GM19467 (cell line): ENCODE data around the gene DYRK1A.
"Not testable (repeated sequence)": the region's sequence is repeated elsewhere in the genome, so short reads cannot be mapped to it uniquely, and the experiment has no call there.

Source experiments
- ATAC-seq: cut with Tn5 transposase; IDR thresholded peaks from one replicate; pipeline ENCODE4 v1.9.1; 2021; ENCODE audit warnings: mild to moderate bottlenecking, moderate library complexity; ENCODE audit not compliant: unreplicated experiment

Gene DYRK1A

DNA sequence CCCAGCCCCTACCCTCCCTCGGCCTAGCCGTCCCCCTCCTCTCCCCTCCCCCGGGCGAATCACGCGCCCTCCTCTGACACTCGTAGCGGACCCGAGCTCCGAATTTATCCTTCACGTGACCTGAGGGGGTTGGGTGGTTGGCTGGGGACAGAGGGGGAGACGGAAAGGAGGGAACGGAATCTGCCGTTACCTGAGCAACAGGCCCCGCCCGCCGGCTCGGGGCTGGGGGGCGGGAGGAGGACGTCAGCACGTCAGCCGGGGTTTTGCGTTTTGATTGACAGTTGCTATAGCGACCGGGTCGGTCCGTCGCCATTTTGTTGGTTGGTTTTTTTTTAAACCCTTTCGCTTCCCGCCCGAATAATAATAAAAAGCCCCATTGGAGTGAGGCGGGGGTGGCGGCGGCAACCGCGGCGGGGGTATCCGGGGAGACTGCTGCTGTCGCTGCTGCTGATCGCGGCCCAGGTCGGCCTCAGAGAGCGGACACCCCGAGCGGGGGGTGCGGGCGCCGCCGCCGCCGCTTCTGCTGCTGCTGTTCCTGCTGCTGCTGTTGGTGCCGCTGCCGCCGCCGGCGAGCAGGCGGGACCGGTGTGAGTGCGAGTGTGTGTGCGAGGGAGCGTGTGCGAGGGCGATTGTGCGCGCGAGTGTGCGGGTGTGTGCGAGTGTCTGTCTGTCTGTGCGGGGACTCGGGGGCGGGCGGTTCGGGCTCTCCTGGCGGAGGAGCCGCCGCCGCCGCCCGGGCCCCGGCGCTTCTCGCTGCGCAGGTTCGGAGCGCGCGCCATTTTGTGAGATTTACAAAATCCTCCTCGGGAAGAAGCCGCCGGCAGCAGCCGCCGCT, at the start of gene DYRK1A:
Gene DYRK1A (plus strand): TSS at position 292 of the 835 bp plus-strand sequence. CDS start 53,602 bp downstream, outside the sequence.
- peak; percentile 63 for ATAC-seq

DNA sequence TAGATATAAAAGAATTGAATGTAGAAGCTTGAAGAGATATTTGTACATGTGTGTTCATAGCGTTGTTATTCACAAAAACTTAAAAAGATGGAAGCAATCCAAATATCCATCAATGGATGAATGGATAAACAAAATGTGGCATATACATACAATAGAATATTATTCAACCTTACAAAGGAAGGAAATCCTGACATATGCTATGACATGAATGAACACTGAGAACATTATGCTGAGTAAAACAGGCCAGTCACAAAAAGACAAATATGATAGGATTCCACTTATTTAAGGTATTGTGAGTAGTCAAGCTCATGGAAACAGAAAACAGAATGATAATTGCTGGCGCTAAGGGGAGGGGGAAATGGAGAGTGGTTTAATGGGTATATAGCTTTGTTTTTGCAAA, 47.0 kb upstream of the DYRK1A start:
- no peak for ATAC-seq

DNA sequence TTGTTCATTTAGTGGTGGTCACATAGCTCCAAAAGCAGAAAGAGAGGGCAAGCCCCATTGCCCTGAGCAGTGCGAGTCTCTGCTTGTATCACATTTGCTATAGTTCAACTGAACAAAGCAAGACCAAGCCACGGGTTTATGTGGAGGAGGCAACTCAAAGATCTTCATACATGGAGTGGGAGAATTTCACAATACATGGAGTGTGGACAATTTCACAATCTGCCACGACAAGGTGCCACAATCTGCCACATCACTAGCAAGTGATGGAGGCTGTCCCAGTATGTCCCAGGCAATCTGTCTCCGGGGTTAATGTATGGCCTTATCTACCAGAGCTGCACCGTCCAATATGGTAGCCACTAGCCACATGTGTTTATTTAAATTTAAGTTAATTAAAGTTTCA, 44.5 kb upstream of the DYRK1A start:
- no peak for ATAC-seq

DNA sequence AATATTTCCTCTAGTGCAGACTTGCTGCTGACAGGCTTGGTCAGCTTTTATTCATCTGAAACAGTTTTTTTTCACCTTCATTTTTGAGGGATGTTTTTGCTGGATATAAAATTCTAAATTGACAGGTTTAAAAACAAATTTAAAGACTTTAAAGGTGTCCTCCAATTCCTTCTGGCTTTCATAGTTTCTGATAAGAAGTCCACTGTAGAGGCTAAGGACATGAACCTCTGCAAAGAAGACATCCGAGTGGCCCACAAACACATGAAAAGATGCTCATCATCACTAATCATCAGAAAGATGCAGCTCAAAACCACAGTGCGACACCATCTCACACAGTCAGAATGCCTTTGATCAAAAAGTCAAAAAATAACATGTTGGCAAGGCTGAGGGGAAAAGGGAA, 42.0 kb upstream of the DYRK1A start:
- ATAC-seq: no peak

DNA sequence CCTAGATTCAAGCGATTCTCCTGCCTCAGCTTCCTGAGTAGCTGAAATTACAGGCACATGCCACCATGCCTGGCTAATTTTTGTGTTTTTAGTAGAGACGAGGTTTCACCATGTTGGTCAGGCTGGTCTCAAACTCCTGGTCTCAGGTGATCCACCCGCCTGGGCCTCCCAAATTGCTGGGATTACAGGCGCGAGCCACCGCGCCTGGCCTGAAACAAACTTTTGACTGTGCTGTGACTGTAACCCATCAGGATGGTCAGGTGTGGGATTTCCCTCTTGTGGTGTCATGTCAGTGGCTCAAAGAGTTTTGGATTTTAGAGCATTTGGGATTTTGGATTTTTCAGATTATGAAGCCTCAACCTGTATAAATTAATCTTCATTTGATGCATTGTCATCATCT, 38.4 kb upstream of the DYRK1A start:
- ATAC-seq: not testable (repeated sequence)

DNA sequence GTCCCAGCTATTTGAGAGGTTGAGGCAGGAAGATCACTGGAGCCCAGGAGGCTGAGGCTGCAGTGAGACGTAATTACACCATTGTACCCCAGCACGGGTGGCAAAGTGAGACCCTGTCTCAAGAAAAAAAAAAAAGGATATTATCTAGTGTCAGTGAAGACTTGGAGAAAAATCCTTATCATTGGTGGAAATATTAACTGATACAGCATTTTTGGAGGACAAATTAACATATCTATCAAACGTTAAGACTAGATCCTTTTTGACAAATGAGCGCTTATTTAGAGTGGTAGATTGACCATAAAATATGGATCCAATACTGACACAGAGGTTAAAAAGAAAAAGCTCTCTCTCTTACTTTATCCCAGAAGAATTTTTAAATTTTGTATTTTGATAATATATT, 35.2 kb upstream of the DYRK1A start:
- no peak for ATAC-seq

DNA sequence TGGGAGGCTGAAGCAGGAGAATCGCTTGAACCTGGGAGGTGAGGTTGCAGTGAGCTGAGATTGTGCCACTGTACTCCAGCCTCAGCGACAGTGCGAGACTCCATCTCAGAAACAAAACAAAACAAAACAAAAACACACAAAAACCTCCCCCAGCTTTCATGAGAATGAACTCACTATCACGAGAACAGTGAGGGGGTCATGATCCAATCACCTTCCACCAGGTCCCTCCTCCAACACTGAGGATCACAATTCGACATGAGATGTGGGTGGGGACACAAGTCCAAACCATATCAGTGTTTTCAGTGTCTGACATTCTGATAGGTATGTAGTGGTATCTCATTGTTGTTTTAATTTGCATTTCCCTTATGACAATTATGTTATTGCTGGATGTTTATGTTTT, 31.5 kb upstream of the DYRK1A start:
- ATAC-seq: no peak

DNA sequence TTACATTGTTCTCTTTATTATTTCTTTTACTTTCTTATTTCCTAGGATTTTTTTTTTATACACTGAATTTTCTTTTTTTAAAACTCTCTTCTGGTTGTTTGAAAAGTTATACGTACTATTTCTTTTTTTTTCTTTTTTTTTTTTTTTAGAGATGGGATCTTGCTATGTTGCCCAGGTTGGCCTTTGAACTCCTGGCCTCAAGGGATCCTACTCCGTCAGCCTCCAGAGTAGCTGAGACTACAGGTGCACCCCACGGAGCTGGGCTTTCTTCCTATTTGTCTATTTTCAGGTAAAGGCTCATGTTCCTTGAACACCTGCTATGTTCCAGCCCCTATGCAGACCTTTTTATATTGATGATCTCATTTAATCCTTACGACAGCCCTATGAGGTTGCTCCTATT, 29.4 kb upstream of the DYRK1A start:
- ATAC-seq: no peak

DNA sequence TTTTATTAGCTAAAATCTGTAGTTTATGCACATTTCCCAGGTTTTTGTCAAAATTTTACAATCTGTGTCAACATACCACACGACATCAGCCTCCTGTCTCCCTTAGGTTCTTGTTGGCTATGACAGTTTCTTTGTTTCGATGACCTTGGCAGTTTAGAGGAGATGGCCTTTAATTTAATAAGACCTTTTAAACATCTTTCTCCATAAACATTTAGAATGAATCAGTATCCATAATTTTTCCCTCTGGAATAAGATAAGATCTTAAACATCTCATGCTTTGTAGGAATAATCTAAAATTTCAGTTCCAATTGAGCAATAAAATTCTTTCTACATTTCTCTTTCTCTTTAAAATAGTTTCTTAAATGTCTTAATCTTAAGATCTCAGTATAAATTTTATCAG, 28.7 kb upstream of the DYRK1A start:
- no peak for ATAC-seq

DNA sequence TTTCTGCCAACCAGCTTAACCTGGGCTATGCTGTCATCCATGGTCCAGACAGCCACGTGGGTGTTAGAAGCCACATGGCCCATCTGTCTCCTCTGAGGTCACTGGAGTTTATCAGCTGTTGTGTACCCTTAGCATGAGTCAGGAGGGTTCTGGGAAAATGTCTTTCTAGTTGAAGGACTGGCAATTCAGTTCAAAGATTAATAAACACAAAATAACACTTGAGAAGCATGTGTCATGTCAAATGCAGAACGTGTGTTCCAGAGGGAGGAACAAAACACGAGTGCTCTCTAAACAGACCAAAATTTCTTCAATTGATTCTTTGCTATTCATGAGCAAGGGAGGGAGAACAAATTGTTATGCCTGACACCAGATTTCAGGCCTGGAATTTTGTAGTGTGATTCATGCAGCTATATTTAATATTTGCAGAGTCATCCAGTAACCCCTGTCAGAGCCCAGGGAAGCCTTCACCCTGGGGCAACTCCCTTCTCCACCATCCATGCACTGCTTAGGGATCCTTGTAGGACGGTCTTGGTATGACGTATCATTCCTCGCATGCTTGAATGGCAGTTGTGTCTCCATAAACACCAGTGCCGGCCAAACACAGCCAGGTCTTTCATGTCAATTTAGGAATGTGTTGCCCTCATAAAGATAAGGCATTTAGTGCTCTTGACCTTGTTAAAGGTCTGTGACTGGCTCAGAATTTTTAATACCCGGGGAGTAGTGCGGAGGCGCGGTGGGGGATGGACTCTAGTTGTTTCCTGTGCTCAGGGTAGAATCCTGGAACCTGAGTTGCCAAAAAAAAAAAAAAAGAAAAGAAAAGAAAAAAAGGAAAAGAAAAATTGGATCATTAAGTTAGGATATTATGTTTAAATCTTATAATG, 27.7 kb upstream of the DYRK1A start:
- no peak for ATAC-seq

DNA sequence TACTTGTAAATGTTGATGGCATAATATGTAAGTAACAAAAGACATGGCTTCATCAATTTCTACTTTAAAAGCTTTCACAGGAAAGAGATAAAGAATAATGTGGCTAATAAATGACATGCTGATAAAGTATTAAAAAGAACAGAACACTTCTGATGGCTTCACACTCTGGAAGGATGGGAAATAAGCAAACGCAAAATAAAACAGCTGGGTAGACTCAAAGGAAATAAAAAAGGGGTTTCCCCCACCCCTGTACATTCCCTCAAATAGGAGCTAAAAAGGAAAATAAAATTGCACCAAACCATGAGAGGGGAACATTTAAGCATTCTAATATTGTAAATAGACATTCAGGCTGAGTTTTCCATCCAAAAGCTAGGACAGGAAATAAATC, 27.0 kb upstream of the DYRK1A start:
- ATAC-seq: no peak

DNA sequence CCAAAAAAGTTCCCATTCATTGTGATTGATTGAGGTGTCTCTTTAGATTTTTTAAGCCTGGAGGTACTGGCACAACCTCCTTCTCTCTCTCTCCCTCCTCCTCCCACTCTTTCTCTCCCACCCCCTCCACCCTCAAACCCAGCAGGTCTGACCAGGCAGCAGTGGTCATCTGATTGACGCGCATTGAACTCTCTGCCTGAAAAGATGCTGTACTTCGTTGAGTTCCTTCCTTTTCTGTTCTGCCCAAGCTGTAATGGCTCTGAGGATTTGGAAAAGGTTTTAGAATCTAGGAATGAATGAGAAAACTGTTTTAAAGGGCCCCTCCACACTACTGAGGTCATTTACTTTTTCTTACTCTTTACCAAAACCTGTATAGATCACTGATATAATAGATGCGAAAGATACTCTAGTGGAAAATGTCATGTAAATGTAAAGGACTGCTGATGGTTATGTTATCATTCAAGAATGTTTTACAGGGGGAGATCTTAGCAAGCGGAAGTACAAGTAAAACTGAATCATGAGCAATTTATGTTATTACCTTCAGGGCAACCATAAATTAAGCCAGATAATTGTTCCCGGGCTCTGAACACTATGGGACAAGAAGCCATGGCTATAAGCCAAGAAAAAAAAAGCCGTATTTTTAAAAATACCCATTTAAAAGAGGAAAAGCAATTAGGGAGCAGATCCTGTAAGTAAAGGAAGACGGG, 25.2 kb upstream of the DYRK1A start:
- no peak for ATAC-seq

DNA sequence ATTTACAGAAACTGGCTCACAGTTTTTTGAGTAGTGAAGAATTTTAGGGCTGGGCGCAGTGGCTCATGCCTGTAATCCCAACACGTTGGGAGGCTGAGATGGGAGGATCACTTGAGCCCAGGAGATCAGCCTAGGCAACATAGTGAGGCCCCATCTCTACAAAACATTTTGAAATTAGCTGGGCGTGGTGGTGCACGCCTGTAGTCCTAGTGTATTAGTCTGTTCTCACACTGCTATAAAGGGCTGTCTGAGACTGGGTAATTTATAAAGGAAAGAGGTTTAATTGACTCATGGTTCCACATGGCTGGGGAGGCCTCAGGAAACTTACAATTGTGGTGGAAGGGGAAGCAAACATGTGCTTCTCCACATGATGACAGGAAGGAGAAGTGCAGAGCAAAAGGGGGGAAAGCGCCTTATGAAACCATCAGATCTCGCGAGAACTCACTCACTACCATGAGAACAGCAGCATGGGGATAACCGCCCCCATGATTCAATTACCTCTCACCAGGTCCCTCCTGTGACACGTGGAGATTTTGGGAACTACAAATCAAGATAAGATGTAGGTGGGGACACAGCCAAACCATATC, 24.4 kb upstream of the DYRK1A start:
- no peak for ATAC-seq

DNA sequence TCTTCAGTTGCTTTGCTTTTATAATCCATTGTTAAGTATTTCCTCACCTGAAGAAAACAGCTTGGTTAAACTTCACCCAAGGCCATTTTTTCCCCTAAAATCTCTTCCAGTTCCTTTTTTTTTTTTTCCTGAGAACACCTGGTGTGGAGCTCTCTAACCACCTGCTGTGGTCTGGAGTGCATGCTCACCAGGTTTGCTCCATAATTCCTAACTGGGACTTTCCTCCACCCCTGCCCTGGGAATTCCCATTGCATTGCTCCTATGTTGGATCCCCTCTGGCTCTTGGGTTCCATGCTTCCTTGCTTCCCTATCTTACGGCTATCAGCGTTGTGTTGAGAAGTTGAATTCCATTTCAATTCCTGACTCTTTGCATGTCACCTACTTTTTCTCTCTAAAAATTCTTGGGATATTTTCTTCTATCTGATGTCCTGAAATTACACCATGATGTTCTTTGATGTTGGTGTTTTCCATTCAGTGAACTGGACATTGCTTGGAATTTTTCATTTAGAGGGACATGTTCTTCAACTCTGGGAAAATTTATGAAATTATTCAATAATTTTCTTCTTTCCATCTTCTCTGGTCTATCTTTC, 19.6 kb upstream of the DYRK1A start:
- no peak for ATAC-seq

DNA sequence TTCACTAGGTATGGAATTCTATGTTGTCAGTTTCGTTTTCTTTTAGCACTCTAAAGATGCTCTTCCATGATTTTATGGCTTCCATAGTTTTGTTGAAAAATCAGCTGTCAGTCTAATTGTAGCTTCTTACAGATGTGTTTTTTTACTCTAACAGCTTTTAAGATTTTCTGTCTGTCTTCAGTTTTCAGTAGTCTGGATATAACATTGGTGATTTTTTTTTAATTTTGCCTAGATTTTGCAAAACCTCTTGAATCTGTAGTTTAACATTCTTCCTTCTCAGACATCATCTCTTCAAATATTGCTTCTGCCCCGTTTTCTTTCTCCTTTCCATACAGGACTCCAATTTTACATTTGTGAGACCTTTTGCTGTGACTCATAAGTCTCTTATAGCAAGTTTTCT, 17.9 kb upstream of the DYRK1A start:
- ATAC-seq: no peak

DNA sequence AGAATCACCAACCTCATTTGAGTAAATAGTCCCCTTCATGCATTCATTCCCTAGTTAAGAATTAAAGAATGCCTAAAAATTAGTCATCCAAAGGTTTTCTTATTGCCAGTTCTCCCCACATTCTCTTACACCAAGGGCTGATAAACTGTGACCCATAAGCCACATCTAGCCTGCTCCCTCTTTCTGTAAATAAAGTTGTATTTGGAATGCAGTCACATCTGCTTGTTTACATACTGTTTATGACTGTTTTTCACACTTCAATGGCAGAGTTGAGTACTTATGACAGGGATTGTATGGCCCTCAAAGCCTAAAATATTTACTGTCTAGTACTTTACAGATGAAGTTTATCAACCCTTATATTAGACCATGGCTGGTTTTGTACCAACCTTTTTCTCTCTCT, 16.1 kb upstream of the DYRK1A start:
- ATAC-seq: no peak

DNA sequence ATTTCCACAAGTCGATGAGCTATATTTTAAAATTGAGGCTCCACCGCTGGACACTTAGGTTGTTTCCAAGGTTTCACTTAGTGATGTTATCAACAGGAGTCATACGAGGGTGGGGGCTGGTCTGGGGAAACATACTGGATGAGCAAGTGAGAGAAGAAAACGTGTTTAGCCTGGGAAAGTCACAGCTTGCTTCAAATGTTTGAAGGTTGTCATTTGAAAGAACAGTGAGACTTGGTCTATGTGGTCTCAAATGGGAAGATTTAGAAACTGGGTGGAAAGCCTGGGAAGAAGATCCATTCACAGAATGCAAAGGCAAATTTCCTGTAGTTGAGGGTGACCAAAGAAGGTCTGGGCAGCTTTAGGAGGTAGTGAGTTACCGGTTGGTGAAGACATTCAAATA, 9.9 kb upstream of the DYRK1A start:
- ATAC-seq: no peak

DNA sequence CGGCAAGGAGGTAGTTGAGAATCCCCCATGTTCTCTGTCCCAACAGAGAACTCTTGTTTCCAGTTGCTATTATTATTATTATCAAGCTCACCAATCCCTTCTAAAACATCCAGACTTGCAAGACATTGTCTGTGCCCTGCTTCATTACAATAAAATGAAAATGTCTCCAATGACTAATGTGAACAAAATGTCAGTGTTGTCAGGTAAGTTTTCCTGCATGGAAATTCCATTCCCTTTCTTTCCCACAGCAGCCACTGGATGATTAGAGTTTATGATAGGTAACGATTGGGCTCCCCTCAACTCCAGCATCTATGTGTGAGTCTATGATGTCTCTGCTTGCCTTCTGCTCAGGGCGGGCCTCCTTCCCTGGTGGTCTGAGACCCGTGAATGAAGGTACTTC, 8.9 kb upstream of the DYRK1A start:
- no peak for ATAC-seq

DNA sequence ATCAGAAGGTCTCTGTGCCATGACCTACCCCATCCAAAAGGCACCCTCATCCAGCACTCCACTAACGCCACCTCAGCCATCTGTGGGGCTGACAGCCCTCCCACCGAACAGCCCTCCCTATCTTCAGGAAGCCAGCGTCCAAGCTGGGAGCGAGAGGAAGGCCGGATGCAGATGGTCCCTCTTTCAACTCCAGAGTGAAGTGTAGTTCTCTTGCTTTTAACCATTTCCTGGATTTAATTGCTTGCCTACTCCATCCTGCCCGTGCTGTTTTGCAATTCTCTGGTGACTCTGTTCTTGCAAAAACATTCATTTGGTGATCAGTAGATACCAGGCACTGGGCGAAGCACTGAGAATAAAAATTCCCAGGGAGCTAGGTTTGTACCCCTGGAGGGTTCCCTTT, 8.2 kb upstream of the DYRK1A start:
- no peak for ATAC-seq

DNA sequence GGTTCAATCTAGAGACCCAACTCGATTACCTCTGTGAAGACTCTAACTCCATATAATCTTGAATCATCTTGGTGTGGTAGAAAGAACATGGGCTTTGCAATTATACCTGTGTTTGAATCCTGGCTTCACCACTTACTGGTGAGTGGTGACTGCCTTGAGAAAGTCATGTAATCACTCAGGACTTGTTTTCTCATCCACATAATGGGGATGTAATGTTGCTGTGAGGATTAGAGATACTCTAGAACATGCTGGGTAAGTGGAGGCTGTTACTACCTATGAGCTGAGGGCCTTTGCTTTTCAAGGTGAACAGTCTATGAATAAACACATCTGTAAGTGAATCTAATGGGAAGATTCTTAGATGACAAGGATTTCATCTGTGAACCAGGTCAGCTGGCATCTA, 2.6 kb upstream of the DYRK1A start:
- no peak for ATAC-seq

DNA sequence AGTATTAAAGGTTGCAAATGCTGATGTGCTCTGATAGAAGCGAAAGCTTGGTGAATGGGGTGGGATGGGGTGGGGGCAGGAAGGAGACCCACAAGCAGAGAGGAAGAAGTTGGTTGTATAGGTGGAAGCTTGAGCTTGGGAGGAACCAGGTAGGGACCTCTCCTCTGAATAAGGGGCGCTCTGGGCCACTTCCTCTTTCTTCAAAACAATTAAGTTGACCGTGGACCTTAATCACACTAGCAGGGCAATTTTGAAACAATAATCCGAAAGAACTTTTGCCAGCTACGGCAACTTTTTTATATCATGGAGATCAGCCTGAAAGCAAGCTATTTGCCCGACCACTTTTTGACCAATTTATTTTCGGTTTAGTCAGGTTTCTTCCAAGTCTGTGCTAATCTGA, 1.9 kb upstream of the DYRK1A start:
- ATAC-seq: no peak
